SK-N-SH (cell line): Measurements from ENCODE around the gene HASPIN. TPM values are rescaled to one million over a fixed set of nuclear protein-coding genes. Genes with fewer than 3 reads are reported as not detected.

Experiments used
- CTCF ChIA-PET: fragments of 300-600, 350-600 bp; formaldehyde crosslinking; extraction: SDS; loops from one replicate; lab custom pipeline; 2021; lab: Yijun Ruan, JAX
- POLR2A ChIA-PET: fragments of 350-600 bp; sonication (Branson Sonifier 250); formaldehyde crosslinking; extraction: SDS; loops from one replicate; lab custom pipeline; 2020; ENCODE audit warnings: antibody characterized with exemption, inconsistent platforms; lab: Yijun Ruan, JAX
- DNase-seq: peaks from one replicate; pipeline ENCODE4 v3.0.0; 2012
- H2AFZ ChIP-seq: fragments of 200-600 bp; sonication (generic); 2 replicates; pipeline ENCODE4 v1.8.1; 2016; ENCODE audit warnings: antibody characterized with exemption, mild to moderate bottlenecking, low read depth
- H3F3A ChIP-seq: fragments of 200-600 bp; sonication (generic); replicated peaks from 2 replicates; pipeline ENCODE3; 2016; ENCODE audit warnings: antibody characterized with exemption, mild to moderate bottlenecking; ENCODE audit not compliant: insufficient read depth
- H3K27ac ChIP-seq, 2 experiments: fragments of 200-500 bp in 1 of 2; fragments of 200-600 bp in 1 of 2; sonication (Bioruptor generic) in 1 of 2; sonication (generic), shearing (Covaris generic) in 1 of 2; 2 replicates each; pipeline versions ENCODE4 v1.5.1 to v1.6.1; 2014 to 2016; ENCODE audit warnings: low read depth in 2 of 2, inconsistent platforms in 1 of 2, low read length in 1 of 2, mild to moderate bottlenecking in 1 of 2, mixed read lengths in 1 of 2
- H3K27me3 ChIP-seq: fragments of 200-600 bp; sonication (generic), shearing (Covaris generic); 2 replicates; pipeline ENCODE4 v1.6.1; 2016; ENCODE audit warnings: mixed run types; ENCODE audit not compliant: insufficient read depth
- H3K36me3 ChIP-seq, 2 experiments: fragments of 200-500 bp in 1 of 2; fragments of 200-600 bp in 1 of 2; sonication (Bioruptor generic) in 1 of 2; sonication (generic) in 1 of 2; replicated peaks in 1 of 2; 2 replicates each; pipeline versions ENCODE3 to v1.5.1; 2014 to 2016; ENCODE audit warnings: low read length in 1 of 2, mild to moderate bottlenecking in 1 of 2; ENCODE audit not compliant: insufficient read depth in 2 of 2, control insufficient read depth in 1 of 2
- H3K4me1 ChIP-seq, 2 experiments: fragments of 200-500 bp in 1 of 2; fragments of 200-600 bp in 1 of 2; sonication (Bioruptor generic) in 1 of 2; sonication (generic), shearing (Covaris generic) in 1 of 2; 2 replicates each; pipeline versions ENCODE4 v1.5.1 to v1.6.1; 2014 to 2016; ENCODE audit warnings: low read depth in 1 of 2, low read length in 1 of 2, mixed run types in 1 of 2; ENCODE audit not compliant: insufficient read depth in 2 of 2, control insufficient read depth in 1 of 2
- H3K4me2 ChIP-seq: fragments of 200-600 bp; sonication (generic), shearing (Covaris generic); 2 replicates; pipeline ENCODE4 v1.6.1; 2017; ENCODE audit warnings: mixed run types
- H3K4me3 ChIP-seq, 2 experiments: fragments of 200-500 bp in 1 of 2; fragments of 200-600 bp in 1 of 2; sonication (Bioruptor generic) in 1 of 2; sonication (generic), shearing (Covaris generic) in 1 of 2; 2 replicates each; pipeline versions ENCODE4 v1.5.1 to v1.8.1; 2014 to 2016; ENCODE audit warnings: low read depth in 2 of 2, inconsistent platforms in 1 of 2, low read length in 1 of 2, mild to moderate bottlenecking in 1 of 2, mixed read lengths in 1 of 2, moderate library complexity in 1 of 2
- H3K79me2 ChIP-seq: fragments of 200-600 bp; sonication (generic); 2 replicates; pipeline ENCODE4 v1.8.1; 2017; ENCODE audit warnings: mild to moderate bottlenecking; ENCODE audit not compliant: insufficient read depth
- H3K9ac ChIP-seq: fragments of 200-600 bp; sonication (generic); 2 replicates; pipeline ENCODE4 v1.6.1; 2017; ENCODE audit warnings: mixed run types
- H3K9me2 ChIP-seq: fragments of 200-600 bp; sonication (generic); 2 replicates; pipeline ENCODE4 v1.6.1; 2017; ENCODE audit warnings: mixed run types
- H3K9me3 ChIP-seq: fragments of 200-600 bp; sonication (generic); 2 replicates; pipeline ENCODE4 v1.6.1; 2017; ENCODE audit warnings: mixed run types, mild to moderate bottlenecking, moderate library complexity
- H4K20me1 ChIP-seq: fragments of 200-600 bp; sonication (generic); 2 replicates; pipeline ENCODE4 v1.6.1; 2017; ENCODE audit warnings: mild to moderate bottlenecking, mixed run types; ENCODE audit not compliant: insufficient read depth
- CHD2 ChIP-seq: fragments of 150-350 bp; IDR thresholded peaks from 2 replicates; pipeline ENCODE4 v1.6.1; 2018; ENCODE audit warnings: low read length; ENCODE audit not compliant: partially characterized antibody
- EZH2phosphoT487 ChIP-seq: fragments of 200-600 bp; sonication (generic); IDR thresholded peaks from 2 replicates; pipeline ENCODE4 v1.6.1; 2017; ENCODE audit warnings: low read depth, mixed run types, mild to moderate bottlenecking, antibody characterized with exemption, moderate library complexity, borderline replicate concordance
- GATA2 ChIP-seq: sonication (generic); formaldehyde crosslinking; IDR thresholded peaks from 2 replicates; pipeline ENCODE4 v1.5.0; 2020; ENCODE audit warnings: mild to moderate bottlenecking, missing genetic modification reagents
- MEF2A ChIP-seq: IDR thresholded peaks from 2 replicates; pipeline ENCODE4 v1.4.0; 2012; ENCODE audit warnings: low read depth, borderline replicate concordance
- RAD21 ChIP-seq: IDR thresholded peaks from 2 replicates; pipeline ENCODE4 v1.6.1; 2012; ENCODE audit warnings: mild to moderate bottlenecking, low read length
- SMC3 ChIP-seq: IDR thresholded peaks from 2 replicates; pipeline ENCODE4 v1.6.1; 2012; ENCODE audit warnings: low read depth, low read length, improper control_type of control experiment
- TEAD4 ChIP-seq: IDR thresholded peaks from 2 replicates; pipeline ENCODE4 v1.4.0; 2012; ENCODE audit warnings: mild to moderate bottlenecking, borderline replicate concordance; ENCODE audit not compliant: insufficient read depth
- WGBS: methylation state at CpG from one replicate; pipeline ENCODE4 v1.1.6; 2017; ENCODE audit warnings: low lambda C conversion rate; 5-methylcytosine and 5-hydroxymethylcytosine counted together
- polyA plus RNA-seq, 3 experiments: library from polyadenylated mRNA; depleted of rRNA; stranded (reverse); fragments of >200 nt; gene quantifications; 2 replicates each; pipeline ENCODE4 v1.2.3, GENCODE V29; 2012
- TF ChIP-seq, protein P1 (sequence below): IDR thresholded peaks from 2 replicates; pipeline ENCODE4 v1.6.1; 2012; ENCODE audit warnings: mild to moderate bottlenecking, low read depth, low read length, moderate library complexity
- TF ChIP-seq, protein P2 (sequence below): fragments of 200-600 bp; sonication (generic); IDR thresholded peaks from 2 replicates; pipeline ENCODE4 v1.6.1; 2017; ENCODE audit warnings: antibody characterized with exemption, mild to moderate bottlenecking, moderate library complexity
- TF ChIP-seq, protein P3 (sequence below): fragments of 150-350 bp; IDR thresholded peaks from 2 replicates; pipeline ENCODE4 v1.6.1; 2016; ENCODE audit warnings: mild to moderate bottlenecking, low read depth, low read length

The HASPIN gene
- polyA plus RNA-seq, 1 of the 3 experiments (the other 2 are of a cell fraction) = 1.4 TPM

DNA sequence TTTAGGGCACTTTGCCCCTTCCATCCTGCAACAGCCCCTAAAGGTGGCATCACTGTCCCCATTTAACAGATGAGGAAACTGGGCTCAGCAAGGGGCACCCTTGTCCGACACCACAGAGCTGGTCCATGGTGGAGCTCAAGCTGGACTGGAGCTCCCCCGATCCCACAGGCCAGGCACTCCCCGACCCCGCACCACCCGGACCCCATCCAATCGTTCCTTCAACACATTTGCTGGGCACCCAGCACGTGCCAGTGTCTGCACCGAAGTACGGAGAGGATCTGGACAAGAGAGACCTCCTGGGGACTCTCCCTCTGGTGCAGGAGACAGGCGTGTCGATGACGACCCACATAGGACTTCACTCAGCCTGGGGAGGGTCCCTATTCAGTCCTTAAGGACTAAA, 41.7 kb upstream of the HASPIN start (continued):
- no peak for TF ChIP-seq EZH2phosphoT487
- TF ChIP-seq GATA2 (CRISPR knock-in tag) = no peak
- no peak for TF ChIP-seq MEF2A
- TF ChIP-seq, protein P1, sequence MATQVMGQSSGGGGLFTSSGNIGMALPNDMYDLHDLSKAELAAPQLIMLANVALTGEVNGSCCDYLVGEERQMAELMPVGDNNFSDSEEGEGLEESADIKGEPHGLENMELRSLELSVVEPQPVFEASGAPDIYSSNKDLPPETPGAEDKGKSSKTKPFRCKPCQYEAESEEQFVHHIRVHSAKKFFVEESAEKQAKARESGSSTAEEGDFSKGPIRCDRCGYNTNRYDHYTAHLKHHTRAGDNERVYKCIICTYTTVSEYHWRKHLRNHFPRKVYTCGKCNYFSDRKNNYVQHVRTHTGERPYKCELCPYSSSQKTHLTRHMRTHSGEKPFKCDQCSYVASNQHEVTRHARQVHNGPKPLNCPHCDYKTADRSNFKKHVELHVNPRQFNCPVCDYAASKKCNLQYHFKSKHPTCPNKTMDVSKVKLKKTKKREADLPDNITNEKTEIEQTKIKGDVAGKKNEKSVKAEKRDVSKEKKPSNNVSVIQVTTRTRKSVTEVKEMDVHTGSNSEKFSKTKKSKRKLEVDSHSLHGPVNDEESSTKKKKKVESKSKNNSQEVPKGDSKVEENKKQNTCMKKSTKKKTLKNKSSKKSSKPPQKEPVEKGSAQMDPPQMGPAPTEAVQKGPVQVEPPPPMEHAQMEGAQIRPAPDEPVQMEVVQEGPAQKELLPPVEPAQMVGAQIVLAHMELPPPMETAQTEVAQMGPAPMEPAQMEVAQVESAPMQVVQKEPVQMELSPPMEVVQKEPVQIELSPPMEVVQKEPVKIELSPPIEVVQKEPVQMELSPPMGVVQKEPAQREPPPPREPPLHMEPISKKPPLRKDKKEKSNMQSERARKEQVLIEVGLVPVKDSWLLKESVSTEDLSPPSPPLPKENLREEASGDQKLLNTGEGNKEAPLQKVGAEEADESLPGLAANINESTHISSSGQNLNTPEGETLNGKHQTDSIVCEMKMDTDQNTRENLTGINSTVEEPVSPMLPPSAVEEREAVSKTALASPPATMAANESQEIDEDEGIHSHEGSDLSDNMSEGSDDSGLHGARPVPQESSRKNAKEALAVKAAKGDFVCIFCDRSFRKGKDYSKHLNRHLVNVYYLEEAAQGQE = no peak

DNA sequence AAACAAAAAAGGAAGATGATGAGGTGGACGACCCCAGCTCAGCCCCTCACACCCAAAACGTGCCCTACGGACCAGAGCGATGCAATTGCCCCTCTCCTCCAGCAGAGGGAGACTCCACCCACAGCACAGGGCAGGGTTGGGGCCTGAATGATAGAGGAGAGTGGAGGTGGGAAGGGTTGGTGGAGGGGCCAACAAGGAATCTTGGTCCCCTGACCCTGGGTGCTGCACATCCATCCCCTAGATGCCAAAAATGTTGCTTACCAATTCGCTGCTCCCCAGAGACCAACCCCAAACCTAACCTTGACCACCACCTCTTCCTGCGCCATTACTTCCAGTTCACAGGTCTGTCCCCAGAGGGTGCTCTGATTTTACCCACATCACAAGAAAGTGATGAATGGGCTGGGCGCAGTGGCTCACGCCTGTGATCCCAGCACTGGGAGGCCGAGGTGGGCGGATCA, 40.6 kb upstream of the HASPIN start:
- peak overlapping the region in 1 of 2 experiments; percentile 19; a peak in 1 of 4 replicates for H3K4me3 ChIP-seq
- no peaks in the 10 kb centered on the region for H3K4me1 ChIP-seq
- no peaks in the 10 kb centered on the region for H3K36me3 ChIP-seq
- no peak overlapping the region for H2AFZ ChIP-seq
- no peaks in the 10 kb centered on the region for H3K27me3 ChIP-seq
- CTCF ChIA-PET = interaction anchor here (0.6 to 2.3 kb wide), 20 partner anchors 8 to 1136 kb away, joined by 3 to 28 read pairs (median 4); partner anchors contain the start of genes EMC6, P2RX5 and TAX1BP3
- no peaks in the 10 kb centered on the region for H4K20me1 ChIP-seq
- POLR2A ChIA-PET = no interaction called here
- H3K4me2 ChIP-seq = no peak overlapping the region
- DNase-seq = peak; percentile 90
- H3F3A ChIP-seq = no peaks in the 10 kb centered on the region
- H3K9me2 ChIP-seq = no peaks in the 10 kb centered on the region
- H3K79me2 ChIP-seq = no peaks in the 10 kb centered on the region
- TF ChIP-seq TEAD4 (no peak), RAD21 (peak; percentile 62), CHD2 (no peak), SMC3 (peak; percentile 38; the same call in 1 of the 2 replicates), GATA2 (CRISPR knock-in tag) (no peak)
- TF ChIP-seq, protein P2, sequence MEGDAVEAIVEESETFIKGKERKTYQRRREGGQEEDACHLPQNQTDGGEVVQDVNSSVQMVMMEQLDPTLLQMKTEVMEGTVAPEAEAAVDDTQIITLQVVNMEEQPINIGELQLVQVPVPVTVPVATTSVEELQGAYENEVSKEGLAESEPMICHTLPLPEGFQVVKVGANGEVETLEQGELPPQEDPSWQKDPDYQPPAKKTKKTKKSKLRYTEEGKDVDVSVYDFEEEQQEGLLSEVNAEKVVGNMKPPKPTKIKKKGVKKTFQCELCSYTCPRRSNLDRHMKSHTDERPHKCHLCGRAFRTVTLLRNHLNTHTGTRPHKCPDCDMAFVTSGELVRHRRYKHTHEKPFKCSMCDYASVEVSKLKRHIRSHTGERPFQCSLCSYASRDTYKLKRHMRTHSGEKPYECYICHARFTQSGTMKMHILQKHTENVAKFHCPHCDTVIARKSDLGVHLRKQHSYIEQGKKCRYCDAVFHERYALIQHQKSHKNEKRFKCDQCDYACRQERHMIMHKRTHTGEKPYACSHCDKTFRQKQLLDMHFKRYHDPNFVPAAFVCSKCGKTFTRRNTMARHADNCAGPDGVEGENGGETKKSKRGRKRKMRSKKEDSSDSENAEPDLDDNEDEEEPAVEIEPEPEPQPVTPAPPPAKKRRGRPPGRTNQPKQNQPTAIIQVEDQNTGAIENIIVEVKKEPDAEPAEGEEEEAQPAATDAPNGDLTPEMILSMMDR = peak; percentile 90
- TF ChIP-seq, protein P3, sequence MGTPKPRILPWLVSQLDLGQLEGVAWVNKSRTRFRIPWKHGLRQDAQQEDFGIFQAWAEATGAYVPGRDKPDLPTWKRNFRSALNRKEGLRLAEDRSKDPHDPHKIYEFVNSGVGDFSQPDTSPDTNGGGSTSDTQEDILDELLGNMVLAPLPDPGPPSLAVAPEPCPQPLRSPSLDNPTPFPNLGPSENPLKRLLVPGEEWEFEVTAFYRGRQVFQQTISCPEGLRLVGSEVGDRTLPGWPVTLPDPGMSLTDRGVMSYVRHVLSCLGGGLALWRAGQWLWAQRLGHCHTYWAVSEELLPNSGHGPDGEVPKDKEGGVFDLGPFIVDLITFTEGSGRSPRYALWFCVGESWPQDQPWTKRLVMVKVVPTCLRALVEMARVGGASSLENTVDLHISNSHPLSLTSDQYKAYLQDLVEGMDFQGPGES = no peak
- 40% methylated on average over 8 of the region's 10 CpGs for whole genome bisulfite sequencing
- no peaks in the 10 kb centered on the region for H3K9me3 ChIP-seq
- no peak overlapping the region for H3K27ac ChIP-seq
- no peak overlapping the region for H3K9ac ChIP-seq
